ENCODE results near the gene CD52.

The CD52 gene

DNA sequence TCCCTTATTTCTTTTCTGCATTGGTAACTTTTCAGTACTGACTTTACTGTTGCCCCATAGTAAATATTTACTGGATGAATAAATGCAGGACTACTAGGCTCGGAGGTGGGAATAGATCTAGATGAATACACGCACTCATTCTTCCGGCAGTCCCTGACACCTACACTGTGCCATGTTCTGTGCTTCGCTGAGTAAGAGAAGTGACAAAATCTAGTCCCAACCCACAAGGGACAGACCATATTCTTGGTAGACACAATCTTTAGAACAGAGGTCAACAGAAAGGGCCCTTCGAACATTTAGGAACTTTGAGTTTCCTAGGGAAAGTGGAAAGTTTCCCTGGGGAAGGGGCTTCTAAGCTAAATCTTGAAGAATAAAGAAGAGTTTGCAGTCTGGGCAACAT, 3.3 kb upstream of the CD52 start:
- peak overlapping the region; percentile 84 for H3K4me3 ChIP-seq (ENCODE audit: low read depth, low read length, poor library complexity, severe bottlenecking)
- peaks cover 16% of the 10 kb centered on the region for H3K79me2 ChIP-seq (ENCODE audit: insufficient read depth, low read length)
- H3K4me2 ChIP-seq (ENCODE audit: low read length), result peak overlapping the region; percentile 79; the same call in 1 of the 2 replicates
- TF ChIP-seq, protein P1, sequence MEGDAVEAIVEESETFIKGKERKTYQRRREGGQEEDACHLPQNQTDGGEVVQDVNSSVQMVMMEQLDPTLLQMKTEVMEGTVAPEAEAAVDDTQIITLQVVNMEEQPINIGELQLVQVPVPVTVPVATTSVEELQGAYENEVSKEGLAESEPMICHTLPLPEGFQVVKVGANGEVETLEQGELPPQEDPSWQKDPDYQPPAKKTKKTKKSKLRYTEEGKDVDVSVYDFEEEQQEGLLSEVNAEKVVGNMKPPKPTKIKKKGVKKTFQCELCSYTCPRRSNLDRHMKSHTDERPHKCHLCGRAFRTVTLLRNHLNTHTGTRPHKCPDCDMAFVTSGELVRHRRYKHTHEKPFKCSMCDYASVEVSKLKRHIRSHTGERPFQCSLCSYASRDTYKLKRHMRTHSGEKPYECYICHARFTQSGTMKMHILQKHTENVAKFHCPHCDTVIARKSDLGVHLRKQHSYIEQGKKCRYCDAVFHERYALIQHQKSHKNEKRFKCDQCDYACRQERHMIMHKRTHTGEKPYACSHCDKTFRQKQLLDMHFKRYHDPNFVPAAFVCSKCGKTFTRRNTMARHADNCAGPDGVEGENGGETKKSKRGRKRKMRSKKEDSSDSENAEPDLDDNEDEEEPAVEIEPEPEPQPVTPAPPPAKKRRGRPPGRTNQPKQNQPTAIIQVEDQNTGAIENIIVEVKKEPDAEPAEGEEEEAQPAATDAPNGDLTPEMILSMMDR (IDR thresholded peaks at IDR 0.05; ENCODE audit: low read length), result no peak
- TF ChIP-seq EZH2 (IDR thresholded peaks at IDR 0.05; ENCODE audit: borderline replicate concordance, low read length), result no peak
- no peaks in the 10 kb centered on the region for H4K20me1 ChIP-seq (ENCODE audit: insufficient read depth, low read length)
- H3K9me3 ChIP-seq (ENCODE audit: low read length), result no peaks in the 10 kb centered on the region
- peaks cover 44% of the 10 kb centered on the region for H3K4me1 ChIP-seq (ENCODE audit: insufficient read depth, low read length, severe bottlenecking)
- H3F3A ChIP-seq (ENCODE audit: insufficient read depth, low read length), result no peaks in the 10 kb centered on the region
- H2AFZ ChIP-seq (ENCODE audit: low read length), result no peak overlapping the region
- H3K27me3 ChIP-seq (ENCODE audit: insufficient read depth, low read length), result no peaks in the 10 kb centered on the region
- H3K27ac ChIP-seq (ENCODE audit: low read depth, low read length, poor library complexity, severe bottlenecking), result peak overlapping the region; percentile 97
- no peaks in the 10 kb centered on the region for H3K9me2 ChIP-seq (ENCODE audit: low read depth, low read length)
- peaks cover 10% of the 10 kb centered on the region; the same call in 1 of the 2 replicates for H3K36me3 ChIP-seq (ENCODE audit: insufficient read depth, low read length)
- peak overlapping the region; percentile 92; the same call in 1 of the 2 replicates for H3K9ac ChIP-seq (ENCODE audit: low read length)

GRCh38 chr1:26315874-26316850, 1.6 kb upstream of the CD52 start:
- peaks cover 60% of the 10 kb centered on the region for H3K4me1 ChIP-seq (ENCODE audit: insufficient read depth, low read length, severe bottlenecking)
- peak overlapping the region; percentile 84 for H3K4me3 ChIP-seq (ENCODE audit: low read depth, low read length, poor library complexity, severe bottlenecking)
- H3K4me2 ChIP-seq (ENCODE audit: low read length), result peak overlapping the region; percentile 79
- H3K9me3 ChIP-seq (ENCODE audit: low read length), result no peaks in the 10 kb centered on the region
- H3K36me3 ChIP-seq (ENCODE audit: insufficient read depth, low read length), result peaks cover 21% of the 10 kb centered on the region; the same call in 1 of the 2 replicates
- TF ChIP-seq EZH2 (IDR thresholded peaks at IDR 0.05; ENCODE audit: borderline replicate concordance, low read length), result no peak
- TF ChIP-seq, protein P1 (IDR thresholded peaks at IDR 0.05; ENCODE audit: low read length), result no peak
- no peaks in the 10 kb centered on the region for H3K27me3 ChIP-seq (ENCODE audit: insufficient read depth, low read length)
- H3K9ac ChIP-seq (ENCODE audit: low read length), result peak overlapping the region; percentile 92
- no peaks in the 10 kb centered on the region; the same call in 1 of the 2 replicates for H3F3A ChIP-seq (ENCODE audit: insufficient read depth, low read length)
- no peaks in the 10 kb centered on the region for H3K9me2 ChIP-seq (ENCODE audit: low read depth, low read length)
- H4K20me1 ChIP-seq (ENCODE audit: insufficient read depth, low read length), result no peaks in the 10 kb centered on the region
- peak overlapping the region; percentile 97 for H3K27ac ChIP-seq (ENCODE audit: low read depth, low read length, poor library complexity, severe bottlenecking)
- H2AFZ ChIP-seq (ENCODE audit: low read length), result no peak overlapping the region
- peaks cover 16% of the 10 kb centered on the region for H3K79me2 ChIP-seq (ENCODE audit: insufficient read depth, low read length)

DNA sequence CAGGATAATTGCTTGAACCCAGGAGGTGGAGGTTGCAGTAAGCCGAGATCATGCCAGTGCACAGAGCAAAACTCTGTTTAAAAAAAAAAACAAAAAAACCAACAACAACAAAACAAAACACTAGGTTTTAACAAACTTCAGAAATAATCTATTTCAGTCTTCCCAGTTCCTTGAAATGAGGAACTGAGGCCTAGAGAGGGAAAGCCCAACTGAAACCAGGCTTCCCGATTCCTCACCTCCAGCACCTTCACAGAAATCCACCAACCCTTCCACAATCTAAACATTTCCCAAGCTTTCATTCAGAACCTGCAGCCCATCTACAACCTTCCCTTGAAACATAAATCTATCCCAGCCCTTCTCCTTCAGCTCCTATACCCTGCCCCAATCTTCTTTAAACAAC, 612 bp upstream of the CD52 start:
- no peaks in the 10 kb centered on the region for H3K9me2 ChIP-seq (ENCODE audit: low read depth, low read length)
- H3K36me3 ChIP-seq (ENCODE audit: insufficient read depth, low read length), result peaks cover 26% of the 10 kb centered on the region
- TF ChIP-seq EZH2 (IDR thresholded peaks at IDR 0.05; ENCODE audit: borderline replicate concordance, low read length), result no peak
- TF ChIP-seq, protein P1 (IDR thresholded peaks at IDR 0.05; ENCODE audit: low read length), result no peak
- H3K27me3 ChIP-seq (ENCODE audit: insufficient read depth, low read length), result no peaks in the 10 kb centered on the region
- H3K4me2 ChIP-seq (ENCODE audit: low read length), result peak overlapping the region; percentile 79
- no peaks in the 10 kb centered on the region; the same call in 1 of the 2 replicates for H3F3A ChIP-seq (ENCODE audit: insufficient read depth, low read length)
- H3K4me3 ChIP-seq (ENCODE audit: low read depth, low read length, poor library complexity, severe bottlenecking), result peak overlapping the region; percentile 84
- no peak overlapping the region for H2AFZ ChIP-seq (ENCODE audit: low read length)
- peak overlapping the region; percentile 97 for H3K27ac ChIP-seq (ENCODE audit: low read depth, low read length, poor library complexity, severe bottlenecking)
- H3K79me2 ChIP-seq (ENCODE audit: insufficient read depth, low read length), result peaks cover 16% of the 10 kb centered on the region
- peaks cover 70% of the 10 kb centered on the region for H3K4me1 ChIP-seq (ENCODE audit: insufficient read depth, low read length, severe bottlenecking)
- peak overlapping the region; percentile 92 for H3K9ac ChIP-seq (ENCODE audit: low read length)
- H3K9me3 ChIP-seq (ENCODE audit: low read length), result no peaks in the 10 kb centered on the region
- no peaks in the 10 kb centered on the region for H4K20me1 ChIP-seq (ENCODE audit: insufficient read depth, low read length)
